ENCODE results near the gene NSL1. TPM values are rescaled to one million over a fixed set of nuclear protein-coding genes. Genes with fewer than 3 reads are reported as not detected.

Gene NSL1
- total RNA-seq, 2 donors from 2014 or later, result 27.8 to 33.8 TPM

DNA sequence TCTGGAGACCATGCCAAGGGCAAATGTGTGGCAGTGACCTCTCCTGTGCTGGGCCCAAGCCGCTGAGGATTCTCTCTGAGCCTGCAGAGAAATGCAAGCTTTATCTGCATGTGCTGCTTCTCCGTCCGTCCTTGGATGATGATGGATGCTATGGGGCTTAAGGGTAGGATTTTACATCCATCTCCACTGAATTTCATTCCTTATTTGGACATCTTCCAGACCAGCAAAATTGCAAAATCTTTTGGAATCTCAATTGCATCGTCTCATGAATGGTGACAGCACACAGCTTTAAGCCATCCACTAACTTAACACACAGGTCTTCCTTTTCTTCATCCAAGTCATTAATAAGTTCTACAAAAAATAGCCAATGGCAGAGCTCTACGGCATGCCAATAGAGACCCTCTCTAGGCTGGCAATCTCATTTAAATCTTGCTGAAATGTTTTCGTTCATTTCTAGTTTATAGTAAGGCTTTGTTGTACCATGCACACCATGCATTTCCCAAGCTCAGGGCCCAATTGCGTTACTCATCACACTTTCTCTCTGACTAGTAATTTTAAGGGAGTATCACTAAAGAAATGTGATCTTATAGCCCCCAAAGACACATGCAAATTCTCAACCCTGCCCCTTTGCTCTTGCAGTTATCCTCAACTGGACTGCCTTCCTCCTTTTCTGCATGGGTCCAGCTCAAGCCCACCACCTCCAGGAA lies 103.1 kb downstream of the NSL1 start:
- Mint-ChIP-seq H3K27ac (no peak overlapping the region), H3K9me3 (no peaks in the 10 kb centered on the region), H3K36me3 (peaks cover 6 to 20% of the 10 kb centered on the region in 2 donors)
- DNase-seq (ENCODE audit: low spot score in 2 of 2) (no peak), ATAC-seq (no peak)

DNA sequence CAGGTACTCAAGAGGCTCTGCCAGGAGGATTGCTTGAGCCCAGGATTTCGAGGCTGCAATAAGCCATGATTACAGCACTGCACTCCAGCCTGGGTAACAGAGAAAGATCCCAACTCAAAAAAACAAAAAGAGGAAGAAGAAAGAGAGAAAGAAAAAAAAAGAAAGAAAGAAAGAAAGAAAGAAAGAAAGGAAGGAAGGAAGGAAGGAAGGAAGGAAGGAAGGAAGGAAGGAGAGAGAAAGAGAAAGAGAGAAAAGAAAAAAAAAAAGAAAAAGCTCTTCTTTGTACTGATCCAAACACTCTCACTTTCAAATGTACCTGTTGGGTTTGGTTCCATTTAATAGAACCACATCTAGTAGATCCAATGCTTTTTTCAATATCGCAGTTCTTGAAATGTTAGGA lies 103.8 kb downstream of the NSL1 start:
- DNase-seq (ENCODE audit: low spot score in 2 of 2) (no peak), ATAC-seq (no peak)
- Mint-ChIP-seq H3K27ac (no peak overlapping the region), H3K9me3 (no peaks in the 10 kb centered on the region), H3K36me3 (peaks cover 6 to 20% of the 10 kb centered on the region in 2 donors)

GRCh38 chr1:212686591-212686990 lies 105.0 kb downstream of the NSL1 start:
- DNase-seq (ENCODE audit: low spot score in 2 of 2) (no peak), ATAC-seq (no peak)
- no peak overlapping the region for H3K27ac Mint-ChIP-seq
- H3K9me3 Mint-ChIP-seq, result no peaks in the 10 kb centered on the region
- H3K36me3 Mint-ChIP-seq, result peaks cover 6 to 16% of the 10 kb centered on the region in 2 donors

- Mint-ChIP-seq H3K9me3 (no peaks in the 10 kb centered on the region), H3K27ac (no peak overlapping the region), H3K36me3 (peaks cover 6 to 16% of the 10 kb centered on the region in 2 donors)
- ATAC-seq (no peak), DNase-seq (ENCODE audit: low spot score in 2 of 2) (no peak)
Measured at GRCh38 chr1:212686069-212686468, 105.5 kb downstream of the NSL1 start.

DNA sequence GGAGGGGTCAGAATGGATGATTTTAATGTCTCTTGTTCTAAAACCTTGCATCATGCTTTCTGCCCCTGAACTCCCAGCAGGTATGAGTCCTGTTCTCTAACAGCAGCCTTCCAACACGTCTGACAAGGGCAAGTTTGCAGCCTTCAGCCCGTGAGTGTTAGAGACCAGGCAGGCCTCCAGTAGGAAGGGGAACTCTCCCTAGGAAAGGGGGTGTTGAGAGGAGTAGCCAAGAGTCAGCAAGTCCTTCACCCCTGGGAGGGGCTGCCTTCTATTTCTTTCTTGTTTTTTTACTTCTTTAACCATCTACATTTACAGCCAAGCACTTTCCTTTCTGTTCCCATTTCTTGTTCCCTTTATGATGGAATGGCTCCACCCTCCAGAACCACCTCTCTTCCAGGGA lies 106.1 kb downstream of the NSL1 start:
- H3K27ac Mint-ChIP-seq, result no peak overlapping the region
- ATAC-seq (no peak), DNase-seq (ENCODE audit: low spot score in 2 of 2) (no peak)
- no peaks in the 10 kb centered on the region for H3K9me3 Mint-ChIP-seq
- H3K36me3 Mint-ChIP-seq, result peaks cover 6 to 16% of the 10 kb centered on the region in 2 donors

DNA sequence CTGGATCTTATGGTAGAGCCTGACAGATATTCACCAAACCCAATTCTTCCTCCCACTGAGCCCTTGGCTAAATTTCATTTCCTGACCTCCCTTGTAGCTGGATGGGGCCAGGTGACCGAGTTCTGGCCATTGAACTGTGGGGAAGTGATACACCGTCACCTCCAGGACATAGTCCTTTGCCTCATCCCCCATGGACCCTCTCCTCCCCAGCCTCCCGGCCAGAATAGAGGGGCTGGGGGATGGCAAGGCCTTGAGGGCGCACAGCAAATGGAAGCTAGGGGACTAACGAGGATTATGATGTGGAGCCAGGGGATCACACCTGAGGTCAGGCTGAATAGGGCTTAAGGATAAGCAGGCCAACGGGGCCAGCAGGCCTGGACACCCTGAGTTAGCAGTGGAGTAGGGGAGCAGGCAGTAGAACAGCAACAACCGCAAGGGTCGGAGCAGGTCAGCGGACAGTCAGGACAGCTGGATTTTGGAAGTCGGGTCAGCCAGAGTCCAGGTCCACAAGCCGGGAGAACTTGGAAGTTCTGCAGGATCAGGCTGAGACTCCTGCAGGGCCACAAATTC lies 107.0 kb downstream of the NSL1 start:
- H3K27ac Mint-ChIP-seq, result peak overlapping the region in 1 of 2 donors; percentile 19
- peaks cover 6 to 16% of the 10 kb centered on the region in 2 donors for H3K36me3 Mint-ChIP-seq
- ATAC-seq (no peak), DNase-seq (ENCODE audit: low spot score in 2 of 2) (no peak)
- H3K9me3 Mint-ChIP-seq, result no peaks in the 10 kb centered on the region

- no peak for DNase-seq (ENCODE audit: low spot score in 2 of 2)
- peak overlapping the region in 1 of 2 donors; percentile 19 for H3K27ac Mint-ChIP-seq
- no peak for ATAC-seq
- H3K36me3 Mint-ChIP-seq, result peaks cover 6 to 16% of the 10 kb centered on the region in 2 donors
- no peaks in the 10 kb centered on the region for H3K9me3 Mint-ChIP-seq
Measured at GRCh38 chr1:212684076-212684475, 107.5 kb downstream of the NSL1 start.

GRCh38 chr1:212683357-212683722 lies 108.2 kb downstream of the NSL1 start:
- ATAC-seq, result peak; percentile 8 to 54
- peaks cover 6 to 16% of the 10 kb centered on the region in 2 donors for H3K36me3 Mint-ChIP-seq

GRCh38 chr1:212680680-212681389 lies 110.7 kb downstream of the NSL1 start:
- Mint-ChIP-seq H3K9me3 (no peaks in the 10 kb centered on the region), H3K36me3 (peaks cover 2 to 3% of the 10 kb centered on the region in 2 donors), H3K27ac (no peak overlapping the region)
- no peak for DNase-seq (ENCODE audit: low spot score in 2 of 2)
- ATAC-seq, result peak in 1 of 2 donors; percentile 15

More at GRCh38 chr1:212683357-212683722, 108.2 kb downstream of the NSL1 start:
- H3K27ac Mint-ChIP-seq, result peak overlapping the region; percentile 15 to 79
- DNase-seq (ENCODE audit: low spot score in 2 of 2), result no peak
- H3K9me3 Mint-ChIP-seq, result no peaks in the 10 kb centered on the region

DNA sequence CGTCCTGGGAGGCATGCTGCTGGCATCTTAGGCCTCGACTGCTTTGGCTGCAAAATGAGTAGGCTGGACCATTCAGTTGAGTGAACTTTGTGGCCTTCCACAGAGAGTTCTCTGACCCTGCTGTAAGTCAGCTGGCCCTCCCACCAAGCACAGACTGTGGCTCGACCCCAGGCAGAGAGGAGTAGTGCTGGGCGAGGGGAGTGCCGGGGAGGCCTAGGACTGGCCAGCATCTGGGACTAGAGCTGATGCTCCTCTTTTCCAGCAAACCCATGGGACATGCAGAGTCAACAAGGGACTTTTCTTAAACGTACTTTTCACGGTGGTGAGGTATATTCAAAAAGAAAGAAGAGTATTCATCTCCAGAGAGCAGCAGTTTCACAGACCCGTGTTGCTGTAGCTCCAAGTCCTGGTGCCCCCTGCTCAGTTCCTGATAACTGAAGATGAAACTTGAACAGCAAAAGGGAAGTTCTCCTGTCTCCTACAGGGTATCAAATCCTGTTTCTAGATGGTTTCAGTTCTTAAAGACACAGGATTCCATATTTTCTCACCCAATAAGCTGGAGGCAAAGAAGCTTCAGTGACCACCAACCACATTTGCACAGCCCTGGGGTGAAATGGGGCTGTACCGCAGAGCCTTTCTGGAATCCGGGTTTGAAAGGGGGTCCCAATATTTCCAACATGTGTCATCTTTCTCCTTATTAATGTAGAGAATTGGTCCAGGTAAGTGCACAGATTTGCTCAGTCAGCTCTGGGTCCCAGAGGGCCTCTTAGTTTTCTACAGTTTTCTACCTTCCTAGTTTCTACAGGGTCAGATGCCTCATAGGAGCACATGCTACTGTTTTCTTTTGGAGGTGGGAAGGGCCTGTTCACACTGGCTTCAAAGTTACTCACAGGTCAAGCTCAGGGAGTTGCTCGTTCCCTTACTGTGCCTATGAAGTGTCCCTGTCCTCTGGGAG lies 112.8 kb downstream of the NSL1 start:
- Mint-ChIP-seq H3K36me3 (no peaks in the 10 kb centered on the region), H3K27ac (peak overlapping the region in 1 of 2 donors; percentile 20), H3K9me3 (no peaks in the 10 kb centered on the region)
- peak; percentile 69 to 92 for ATAC-seq
- peak in 1 of 2 donors; percentile 33 for DNase-seq (ENCODE audit: low spot score in 2 of 2)

DNA sequence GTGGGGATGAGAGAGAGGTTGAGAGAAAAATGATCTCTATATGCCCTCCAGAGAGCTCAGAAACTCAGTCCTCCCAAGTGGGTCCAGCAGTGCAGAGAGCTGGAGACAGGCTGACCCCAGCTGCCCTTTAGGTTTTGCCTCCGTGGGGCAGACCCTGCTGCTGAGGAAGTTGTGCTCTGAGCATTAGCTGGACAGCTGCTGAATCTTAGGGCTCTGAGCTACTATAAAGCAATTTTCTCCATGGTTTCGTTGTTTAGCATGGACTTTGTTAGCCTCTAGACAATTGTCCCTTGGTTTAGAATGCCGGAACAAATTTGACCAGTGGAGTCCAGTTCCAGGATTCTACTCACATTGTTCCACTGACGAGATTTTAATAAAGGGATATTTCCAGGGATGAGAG lies 114.0 kb downstream of the NSL1 start:
- ATAC-seq, result no peak
- H3K36me3 Mint-ChIP-seq, result no peaks in the 10 kb centered on the region
- peak overlapping the region in 1 of 2 donors; percentile 20 for H3K27ac Mint-ChIP-seq

GRCh38 chr1:212677136-212677535 lies 114.4 kb downstream of the NSL1 start:
- Mint-ChIP-seq H3K27ac (no peak overlapping the region), H3K36me3 (no peaks in the 10 kb centered on the region), H3K9me3 (no peaks in the 10 kb centered on the region)
- DNase-seq (ENCODE audit: low spot score in 2 of 2) (no peak), ATAC-seq (no peak)

More for the DNA sequence above, 114.0 kb downstream of the NSL1 start:
- H3K9me3 Mint-ChIP-seq, result no peaks in the 10 kb centered on the region
- DNase-seq (ENCODE audit: low spot score in 2 of 2), result no peak

Other genes starting within 250 kb of the NSL1 start
- gene ATF3, start 183.0 kb downstream of the NSL1 start, total RNA-seq, result 10 to 100 TPM; 25.1 to 48.4 TPM
- 10 to 100 TPM; 14.0 to 31.4 TPM for gene BATF3, start 91.9 kb downstream of the NSL1 start, total RNA-seq
- 10 to 100 TPM; 12.2 to 12.9 TPM for gene TATDN3, start 117 bp upstream of the NSL1 start, total RNA-seq
- not detected for gene SPATA45, start 55.9 kb upstream of the NSL1 start, total RNA-seq
- 10 to 100 TPM in 1 of 2 donors, 1 to 10 TPM in 1; 9.1 to 11.4 TPM for gene FLVCR1, start 66.5 kb upstream of the NSL1 start, total RNA-seq
- gene VASH2, start 158.8 kb upstream of the NSL1 start, total RNA-seq, result under 1 TPM; 0.20 to 0.39 TPM
- gene ANGEL2, start 224.1 kb upstream of the NSL1 start, total RNA-seq, result 10 to 100 TPM; 47.7 to 53.9 TPM